Heart left ventricle (tissue), 13 donors: Measurements from ENCODE around the gene AGBL3.

ENCODE experiments used
- CTCF ChIP-seq, 12 donors: fragments of 200-600 bp; sonication (generic) in 4 of 12; IDR thresholded peaks; one replicate each; pipeline versions ENCODE4 v1.5.0 to v1.8.0; 2018 to 2022; ENCODE audit warnings: antibody characterized with exemption in 12 of 12, mild to moderate bottlenecking in 5 of 12
- POLR2A ChIP-seq, 2 donors: fragments of 450-650 bp; IDR thresholded peaks; one replicate each; pipeline ENCODE4 v1.6.1; 2017; ENCODE audit warnings: antibody characterized with exemption in 2 of 2, mild to moderate bottlenecking in 2 of 2, moderate library complexity in 2 of 2
- donor health status: ischemic (EF 13 %, LVEDD 7.1; RV severe dilation, severe dysfunction).
- donor health status: DM: no; HTN: yes; CAD: no.
- donor health status: DM: no; HTN: no; CAD: no.
- donor health status: ischemic (EF 25% LVEDD 6.9; RV normal size, moderate dysfunction).
- donor health status: ischemic (EF 25% LVEDD 5.7; RV mildly dilated, moderate dysfunction).
- donor health status: ischemic (EF 35%, LVEDD 5.7; RV mildly dilated, moderate dysfunction).
- donor health status: nonischemic (EF 11% LVEDD 7.7; RV severe dilation, severe dysfunction).
- donor health status: DM: yes; HTN: yes; CAD: no.
- donor health status: PGD.
- donor health status: ischemic (EF 29% LVEDD 5.4; RV normal size, mild dysfunction).
- donor health status: nonischemic (EF 23%, LVEDD 6.1; RV moderate dilation, normal function).

- TF ChIP-seq CTCF (IDR thresholded peaks at IDR 0.05) (no peak), POLR2A (IDR thresholded peaks at IDR 0.05) (no peak)
These were observed 26.5 kb upstream of the AGBL3 start for GRCh38 chr7:134959810-134960209.
